Stimulated activated CD4-positive, alpha-beta T cell treated with anti-CD3 and anti-CD28 coated beads, Interleukin-12 subunit alpha, Interleukin-12 subunit beta, amount 100 ng/mL, for 48 hours (primary cell): ENCODE results near the gene SLIT3.

ENCODE experiments used
- DNase-seq, 3 donors: peaks; one replicate each; pipeline ENCODE4 v3.0.0-alpha.2; 2020; ENCODE audit warnings: low read depth in 2 of 3, low spot score in 1 of 3

The SLIT3 gene

DNA sequence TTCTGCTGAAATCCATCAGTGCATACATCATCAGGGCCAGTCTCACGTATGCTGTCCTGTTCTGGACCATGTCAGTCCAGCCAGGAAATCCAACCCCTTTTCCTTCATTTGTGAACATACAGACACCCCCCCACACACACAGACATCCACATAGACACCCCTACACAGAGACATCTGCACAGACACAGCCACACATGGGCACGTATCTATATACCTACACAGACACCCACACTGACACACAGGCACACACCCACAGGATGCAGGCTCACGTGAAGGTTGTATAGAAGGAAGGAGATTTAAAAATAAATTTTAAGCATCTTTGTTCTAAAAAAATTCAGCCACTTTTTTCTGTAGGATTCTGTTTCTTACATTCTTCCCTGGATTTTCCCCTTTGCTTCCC is 325.6 kb downstream of the SLIT3 start:
- DNase-seq = no peak

DNA sequence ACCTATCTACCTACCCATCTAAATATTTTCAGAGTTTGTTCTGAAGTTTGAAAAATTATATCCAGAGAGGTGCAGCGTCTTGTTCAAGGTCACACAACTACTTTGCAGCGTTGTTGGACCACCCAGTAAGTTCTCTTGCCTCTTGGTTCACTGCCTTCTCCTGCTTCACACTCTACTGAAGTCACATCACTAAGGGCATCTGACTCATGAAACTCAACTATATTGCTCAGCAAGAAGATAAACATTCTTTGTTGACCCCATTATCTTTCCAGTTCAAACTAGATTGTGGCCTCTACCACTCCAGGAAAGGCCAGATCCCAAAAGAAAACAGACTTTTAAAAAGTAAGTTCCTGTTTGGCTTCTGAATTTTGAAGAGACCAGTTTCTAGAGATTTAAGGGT is 326.9 kb downstream of the SLIT3 start:
- DNase-seq = no peak

DNA sequence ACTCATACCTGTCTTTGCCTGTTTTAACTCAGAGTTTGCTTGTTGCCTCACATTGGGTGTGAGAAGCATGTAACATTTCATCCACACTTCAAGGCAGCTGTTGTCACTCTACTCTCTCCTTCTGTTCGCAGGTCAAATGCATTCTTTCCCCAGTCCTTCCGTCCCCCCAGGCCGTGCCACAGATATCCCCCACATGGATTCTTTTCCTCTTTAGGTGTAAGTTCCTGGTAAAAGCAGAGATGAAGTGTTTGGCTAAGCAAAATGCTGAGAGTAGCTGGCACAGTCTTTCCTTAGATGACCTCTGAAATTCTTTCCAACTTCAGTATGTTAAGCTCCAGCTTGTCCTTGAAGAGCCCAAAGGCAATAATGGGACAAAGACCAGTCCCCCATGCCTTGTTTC is 328.2 kb downstream of the SLIT3 start:
- DNase-seq = no peak

- DNase-seq = no peak
Measured at GRCh38 chr5:168971100-168971499, 329.8 kb downstream of the SLIT3 start.

GRCh38 chr5:168969326-168969886 is 331.5 kb downstream of the SLIT3 start:
- no peak for DNase-seq

DNA sequence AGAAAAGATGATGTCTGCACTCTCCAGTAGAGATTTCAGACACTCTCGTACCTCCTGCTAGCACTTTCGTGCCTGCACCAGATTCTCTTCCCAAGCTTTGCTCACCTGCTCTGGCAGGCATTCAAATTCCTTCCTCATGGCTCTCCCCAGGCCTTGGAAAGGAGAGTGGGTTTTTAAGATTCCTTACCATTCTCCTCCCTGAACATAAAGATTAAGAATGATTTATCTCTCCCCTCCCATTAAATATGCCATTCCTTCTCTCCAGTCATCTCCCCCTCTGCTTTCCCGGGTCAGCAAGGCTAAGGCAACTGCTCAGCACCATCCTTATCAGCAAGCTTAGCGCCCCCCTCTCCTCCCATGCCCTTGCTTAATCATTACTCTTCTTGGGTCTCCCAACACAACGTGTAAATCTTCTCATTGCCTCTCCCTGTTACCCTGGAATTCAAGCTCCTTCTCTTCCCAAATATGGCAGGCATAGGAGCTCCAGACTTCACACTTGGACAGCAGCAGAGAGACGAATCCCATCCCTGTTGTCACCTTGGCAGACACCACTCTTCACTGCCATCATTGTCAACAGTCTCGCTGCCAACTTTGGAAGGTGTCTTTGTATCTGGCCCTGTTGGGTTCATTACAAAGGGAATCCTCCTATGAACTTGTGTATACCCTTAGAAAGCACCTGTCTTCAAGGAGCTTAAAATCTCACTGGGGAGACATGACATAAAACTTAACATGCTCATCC is 332.9 kb downstream of the SLIT3 start:
- no peak for DNase-seq

- DNase-seq = no peak
Measured at GRCh38 chr5:168965638-168966037, 335.3 kb downstream of the SLIT3 start.

- no peak for DNase-seq
Measured at GRCh38 chr5:168964182-168964581, 336.8 kb downstream of the SLIT3 start.

DNA sequence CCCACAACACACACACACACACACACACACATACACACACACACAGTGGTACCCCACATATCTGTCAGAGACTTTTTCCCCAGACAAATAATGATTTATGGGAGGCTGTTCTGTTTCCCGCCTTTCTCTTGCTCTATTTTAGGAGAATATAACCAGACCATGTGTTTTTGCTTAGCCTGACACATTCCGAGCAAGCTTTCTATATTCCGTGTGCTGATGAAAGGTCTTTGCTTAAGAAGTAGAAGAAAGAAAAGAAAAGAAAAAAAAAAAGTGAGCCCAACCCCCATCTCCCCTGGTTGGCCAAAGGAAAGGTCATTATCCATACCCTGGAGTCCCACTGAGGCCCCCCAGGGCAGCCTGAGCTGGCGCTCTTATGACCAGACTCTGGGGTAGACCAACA is 338.6 kb downstream of the SLIT3 start:
- no peak for DNase-seq

DNA sequence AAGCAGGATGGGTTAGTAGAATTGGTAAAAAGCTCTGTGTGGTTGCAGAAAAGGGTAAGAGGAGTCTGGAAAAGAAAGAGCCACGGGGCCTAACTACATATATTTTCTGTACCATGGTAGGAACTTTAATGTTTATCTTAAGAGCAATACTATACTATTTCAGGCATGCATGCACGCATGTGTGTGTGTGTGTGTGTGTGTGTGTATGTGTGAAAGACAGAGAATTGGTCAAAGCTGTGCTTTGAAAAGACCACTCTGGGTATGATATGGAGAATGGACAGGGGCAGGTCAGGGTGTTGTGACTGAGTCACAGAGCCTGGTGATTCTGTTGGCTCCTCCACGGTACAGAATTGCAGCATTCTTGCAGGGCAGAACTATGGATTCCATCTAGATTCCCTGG is 339.3 kb downstream of the SLIT3 start:
- DNase-seq = no peak

GRCh38 chr5:168960497-168960896 is 340.4 kb downstream of the SLIT3 start:
- no peak for DNase-seq

DNA sequence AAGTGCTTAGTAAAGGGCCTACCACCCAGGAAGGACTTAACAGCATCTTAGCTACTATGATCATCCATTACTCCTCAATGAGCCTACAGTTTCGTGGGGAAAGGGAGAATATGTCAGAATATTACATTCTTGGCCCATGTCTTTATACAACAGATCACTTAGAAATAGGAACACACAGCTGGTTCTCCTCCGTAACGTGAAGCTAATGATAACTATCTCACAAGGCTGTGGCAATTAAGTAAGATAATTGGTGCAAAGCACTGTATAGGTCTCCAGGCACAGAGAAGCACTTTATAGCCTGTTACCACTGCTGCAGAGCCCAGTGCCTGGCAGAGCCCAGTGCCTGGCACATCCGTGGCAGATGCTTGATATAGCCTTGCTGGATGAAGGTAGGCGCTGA is 347.6 kb downstream of the SLIT3 start:
- DNase-seq = no peak

DNA sequence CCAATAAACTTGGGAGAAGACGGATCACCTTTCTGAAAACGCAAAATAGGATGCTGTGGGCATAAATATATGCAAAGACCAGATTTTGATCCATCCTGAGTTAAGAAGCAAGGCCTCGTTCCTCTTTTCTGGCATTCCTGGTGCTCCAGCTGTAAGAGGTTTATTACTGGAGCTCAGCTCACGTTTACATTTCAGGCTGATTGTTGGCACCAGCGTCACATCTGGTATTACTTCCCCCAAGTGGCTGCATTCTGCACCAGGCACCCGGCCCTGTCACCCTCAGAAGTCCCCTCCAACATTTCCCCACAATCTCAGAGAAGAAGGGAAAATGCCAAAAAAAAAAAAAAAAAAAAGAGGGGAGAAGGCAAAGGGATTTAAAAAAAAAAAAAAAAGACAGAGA is 348.7 kb downstream of the SLIT3 start:
- no peak for DNase-seq

GRCh38 chr5:168951769-168952168 is 349.2 kb downstream of the SLIT3 start:
- DNase-seq = no peak

GRCh38 chr5:168951356-168951755 is 349.6 kb downstream of the SLIT3 start:
- no peak for DNase-seq

GRCh38 chr5:168950241-168950951 is 350.5 kb downstream of the SLIT3 start:
- no peak for DNase-seq

- DNase-seq = no peak
Measured at GRCh38 chr5:168948746-168949145, 352.2 kb downstream of the SLIT3 start.

GRCh38 chr5:168947212-168947868 is 353.6 kb downstream of the SLIT3 start:
- peak; percentile 15 to 42 (median 20) for DNase-seq

GRCh38 chr5:168946363-168946762 is 354.6 kb downstream of the SLIT3 start:
- DNase-seq = no peak

DNA sequence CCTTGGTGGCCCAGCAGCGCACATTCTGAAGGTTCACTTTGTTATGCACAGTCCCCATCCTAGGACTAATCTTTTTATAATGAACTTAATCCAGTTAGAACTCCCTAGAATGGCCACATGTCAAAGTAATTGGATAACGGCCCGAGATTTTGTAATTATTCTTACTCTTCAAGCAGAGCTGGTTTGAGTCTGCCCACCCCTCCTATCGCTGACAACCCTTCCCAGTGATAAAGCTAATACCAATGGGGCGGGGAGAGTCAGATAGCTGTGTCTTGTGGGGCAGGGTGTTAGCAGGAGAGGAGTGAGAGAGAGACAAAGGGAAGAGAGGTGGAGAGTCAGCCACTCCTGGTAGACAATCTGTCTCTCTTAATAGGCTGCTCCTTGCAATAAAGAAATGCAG is 356.9 kb downstream of the SLIT3 start:
- DNase-seq = no peak

DNA sequence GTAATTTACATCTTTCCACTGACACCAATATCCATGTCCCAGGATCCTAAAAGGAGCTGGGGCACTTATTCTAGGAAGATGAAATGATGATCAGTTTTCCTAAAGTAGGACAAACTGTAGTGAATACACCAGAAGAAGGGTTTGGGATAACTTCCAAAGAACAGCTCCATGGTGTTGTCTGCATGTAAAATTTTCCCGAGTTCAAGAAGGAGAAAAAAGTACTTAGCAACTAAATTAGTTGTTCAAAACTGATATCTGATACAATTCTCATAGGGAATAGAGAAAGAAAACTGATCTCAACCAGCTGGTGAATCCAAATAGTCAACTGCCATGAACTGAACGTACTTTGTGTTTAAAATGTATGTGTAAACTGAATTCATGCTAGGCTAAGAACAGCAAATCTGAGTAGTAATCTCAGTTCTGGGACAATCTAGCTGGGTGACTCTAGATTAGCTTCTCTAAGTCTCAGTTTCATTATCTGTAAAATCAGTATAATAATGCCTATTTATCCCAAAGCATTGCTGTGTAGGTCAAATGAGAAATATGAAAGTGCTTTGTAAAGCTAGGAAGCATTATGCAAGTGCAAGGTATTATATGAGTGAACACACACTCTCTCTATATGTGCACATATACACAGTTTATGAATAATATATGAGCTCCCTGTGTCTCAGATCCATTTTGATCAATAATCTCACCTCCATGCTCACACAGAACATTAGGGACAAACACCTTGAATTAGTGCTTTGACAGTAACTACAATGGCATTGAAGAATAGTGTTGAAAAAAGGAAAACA is 357.7 kb downstream of the SLIT3 start:
- DNase-seq = no peak
